ENCODE measurements around the gene PER3.

The PER3 gene

DNA sequence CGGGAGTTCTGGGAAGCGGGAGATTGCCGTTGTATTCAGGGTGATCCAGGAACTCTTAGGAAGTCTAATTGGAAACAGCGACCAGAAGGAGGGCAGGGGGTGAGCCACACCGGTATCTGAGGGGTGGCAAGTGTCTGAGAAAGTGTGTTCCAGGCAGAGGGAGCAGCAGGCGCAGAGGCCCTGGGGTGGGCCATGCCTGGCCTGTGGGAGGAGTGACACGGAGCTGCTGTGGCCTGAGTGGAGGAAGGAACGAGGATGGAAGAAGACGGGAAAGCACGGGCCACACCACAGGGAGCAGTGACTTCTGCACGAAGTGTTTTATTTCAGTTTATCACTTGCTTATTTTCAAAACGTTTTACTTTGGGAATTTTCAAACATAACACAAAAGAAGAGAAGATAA lies 11.3 kb downstream of the PER3 start:
- H3K4me3 ChIP-seq (ENCODE audit: low read depth, low read length) = no peak overlapping the region
- TF ChIP-seq, protein P1, sequence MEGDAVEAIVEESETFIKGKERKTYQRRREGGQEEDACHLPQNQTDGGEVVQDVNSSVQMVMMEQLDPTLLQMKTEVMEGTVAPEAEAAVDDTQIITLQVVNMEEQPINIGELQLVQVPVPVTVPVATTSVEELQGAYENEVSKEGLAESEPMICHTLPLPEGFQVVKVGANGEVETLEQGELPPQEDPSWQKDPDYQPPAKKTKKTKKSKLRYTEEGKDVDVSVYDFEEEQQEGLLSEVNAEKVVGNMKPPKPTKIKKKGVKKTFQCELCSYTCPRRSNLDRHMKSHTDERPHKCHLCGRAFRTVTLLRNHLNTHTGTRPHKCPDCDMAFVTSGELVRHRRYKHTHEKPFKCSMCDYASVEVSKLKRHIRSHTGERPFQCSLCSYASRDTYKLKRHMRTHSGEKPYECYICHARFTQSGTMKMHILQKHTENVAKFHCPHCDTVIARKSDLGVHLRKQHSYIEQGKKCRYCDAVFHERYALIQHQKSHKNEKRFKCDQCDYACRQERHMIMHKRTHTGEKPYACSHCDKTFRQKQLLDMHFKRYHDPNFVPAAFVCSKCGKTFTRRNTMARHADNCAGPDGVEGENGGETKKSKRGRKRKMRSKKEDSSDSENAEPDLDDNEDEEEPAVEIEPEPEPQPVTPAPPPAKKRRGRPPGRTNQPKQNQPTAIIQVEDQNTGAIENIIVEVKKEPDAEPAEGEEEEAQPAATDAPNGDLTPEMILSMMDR (IDR thresholded peaks at IDR 0.05; ENCODE audit: low read depth, low read length, missing control alignments) = no peak
- in situ Hi-C loops (cut with HindIII; ENCODE audit: low sequenced_read_pairs) = no loop called here
- DNase-seq (ENCODE audit: low read depth) = no peak

DNA sequence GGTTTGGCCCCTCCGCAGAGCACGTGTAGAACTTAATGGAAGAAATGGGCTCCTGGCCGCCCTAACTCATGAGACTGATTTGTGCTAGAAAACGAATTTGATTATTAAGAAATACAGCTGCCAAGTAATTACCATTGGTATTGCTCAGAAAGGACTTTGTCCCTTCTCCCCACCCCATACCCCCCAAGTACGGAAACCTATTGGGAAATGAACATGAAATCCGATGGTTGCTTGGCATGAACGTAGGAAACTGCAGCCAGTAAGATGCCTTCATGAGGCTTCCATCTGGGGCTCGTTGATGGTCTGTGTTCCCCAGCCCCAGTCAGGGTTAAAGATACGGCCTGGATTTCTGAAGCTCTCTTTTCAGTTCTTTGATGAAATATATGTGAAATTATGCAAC lies 21.4 kb downstream of the PER3 start:
- in situ Hi-C loops (cut with HindIII; ENCODE audit: low sequenced_read_pairs) = no loop called here
- TF ChIP-seq, protein P1 (IDR thresholded peaks at IDR 0.05; ENCODE audit: low read depth, low read length, missing control alignments) = no peak
- H3K4me3 ChIP-seq (ENCODE audit: low read depth, low read length) = no peak overlapping the region
- no peak for DNase-seq (ENCODE audit: low read depth)

DNA sequence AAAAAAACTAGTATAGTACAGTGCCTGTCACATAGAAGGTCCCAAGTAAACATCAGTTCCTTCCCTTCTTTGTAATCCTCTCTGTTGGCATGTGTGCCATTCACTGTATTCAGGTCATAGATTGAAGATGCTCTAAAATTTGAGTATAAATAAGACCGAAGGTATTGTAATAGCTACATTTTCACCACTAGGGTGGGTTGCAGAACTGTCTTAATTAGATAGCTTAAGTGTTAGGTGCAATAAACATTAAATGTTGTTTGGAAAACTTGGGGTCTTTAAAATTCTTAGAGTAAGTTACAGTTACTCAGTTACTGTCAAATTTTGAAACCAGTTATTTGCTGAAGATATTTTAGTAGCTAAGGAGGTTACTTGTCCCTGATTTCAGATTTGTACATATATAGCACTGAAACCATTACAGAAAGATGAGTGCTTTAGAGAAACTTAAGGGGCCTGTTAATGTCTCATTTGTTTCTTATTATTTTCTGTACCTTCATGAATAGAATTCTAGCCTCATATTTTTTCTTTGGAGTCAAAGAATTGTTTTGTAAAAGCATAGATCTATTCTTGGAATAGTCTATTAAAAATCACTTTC lies 24.3 kb downstream of the PER3 start:
- DNase-seq (ENCODE audit: low read depth) = peak; percentile 26
- in situ Hi-C loops (cut with HindIII; ENCODE audit: low sequenced_read_pairs) = no loop called here
- no peak overlapping the region for H3K4me3 ChIP-seq (ENCODE audit: low read depth, low read length)
- TF ChIP-seq, protein P1 (IDR thresholded peaks at IDR 0.05; ENCODE audit: low read depth, low read length, missing control alignments) = peak; percentile 41

DNA sequence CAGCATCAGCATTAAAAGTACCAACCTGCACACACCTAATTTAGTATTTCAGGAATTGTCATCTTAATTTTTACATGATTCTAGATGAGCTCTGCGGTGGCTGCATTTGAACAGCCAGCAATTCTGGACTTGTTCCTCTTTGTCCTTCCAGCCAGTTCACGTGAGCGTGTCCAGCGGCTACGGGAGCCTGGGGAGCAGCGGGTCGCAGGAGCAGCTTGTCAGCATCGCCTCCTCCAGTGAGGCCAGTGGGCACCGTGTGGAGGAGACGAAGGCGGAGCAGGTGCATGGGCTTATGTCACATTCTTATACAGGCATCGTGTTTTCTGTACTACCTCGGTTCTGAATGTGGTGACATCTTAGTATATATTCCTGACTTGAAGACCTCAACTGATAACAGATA lies 25.7 kb downstream of the PER3 start:
- DNase-seq (ENCODE audit: low read depth) = no peak
- in situ Hi-C loops (cut with HindIII; ENCODE audit: low sequenced_read_pairs) = no loop called here
- H3K4me3 ChIP-seq (ENCODE audit: low read depth, low read length) = no peak overlapping the region
- TF ChIP-seq, protein P1 (IDR thresholded peaks at IDR 0.05; ENCODE audit: low read depth, low read length, missing control alignments) = no peak

DNA sequence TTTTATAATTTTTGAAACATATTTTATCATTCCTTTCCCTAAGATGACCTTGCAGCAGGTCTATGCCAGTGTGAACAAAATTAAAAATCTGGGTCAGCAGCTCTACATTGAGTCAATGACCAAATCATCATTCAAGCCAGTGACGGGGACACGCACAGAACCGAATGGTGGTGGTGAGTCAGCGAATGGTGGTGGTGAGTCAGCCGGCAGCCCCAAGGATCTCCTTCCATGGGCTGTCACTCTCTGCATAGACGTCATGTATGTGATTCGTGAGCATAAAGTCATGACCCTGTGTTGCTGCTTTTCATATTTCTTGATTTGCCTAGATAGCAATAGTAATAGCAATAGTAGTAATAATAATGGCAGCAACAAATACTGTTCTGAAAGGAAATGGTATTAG lies 26.3 kb downstream of the PER3 start:
- DNase-seq (ENCODE audit: low read depth) = peak; percentile 66
- TF ChIP-seq, protein P1 (IDR thresholded peaks at IDR 0.05; ENCODE audit: low read depth, low read length, missing control alignments) = no peak
- H3K4me3 ChIP-seq (ENCODE audit: low read depth, low read length) = no peak overlapping the region
- in situ Hi-C loops (cut with HindIII; ENCODE audit: low sequenced_read_pairs) = no loop called here

DNA sequence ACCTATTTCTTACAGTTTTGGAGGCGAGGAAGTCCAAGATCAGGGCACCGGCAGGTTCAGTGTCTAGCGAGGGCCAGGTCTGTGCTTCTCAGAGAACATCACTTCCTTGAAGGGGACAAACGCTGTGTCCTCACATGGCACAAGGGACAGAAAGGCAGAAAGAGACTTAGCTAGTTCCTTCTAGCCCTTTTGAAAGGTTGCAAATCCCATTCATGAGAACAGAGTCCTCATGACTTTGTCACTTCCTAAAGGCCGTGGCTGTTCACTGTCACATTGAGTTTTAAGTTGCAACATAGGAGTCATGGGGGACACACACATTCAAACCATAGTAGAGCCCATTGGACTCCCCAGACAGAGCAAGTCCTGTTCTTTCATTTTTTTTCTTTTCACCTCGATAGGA lies 27.4 kb downstream of the PER3 start:
- TF ChIP-seq, protein P1 (IDR thresholded peaks at IDR 0.05; ENCODE audit: low read depth, low read length, missing control alignments) = no peak
- in situ Hi-C loops (cut with HindIII; ENCODE audit: low sequenced_read_pairs) = no loop called here
- no peak for DNase-seq (ENCODE audit: low read depth)
- H3K4me3 ChIP-seq (ENCODE audit: low read depth, low read length) = no peak overlapping the region

All from astrocyte of the cerebellum (primary cell).